Osteoblast (primary cell): ENCODE measurements around the gene PIP4K2B. TPM values are rescaled to one million over a fixed set of nuclear protein-coding genes. Genes with fewer than 3 reads are reported as not detected.

Source experiments
- DNase-seq: peaks from one replicate; pipeline ENCODE4 v3.0.0; 2011; ENCODE audit warnings: low spot score, mixed read lengths; ENCODE audit not compliant: insufficient read length; ENCODE audit errors: missing footprints
- H2AFZ ChIP-seq: 2 replicates; pipeline ENCODE4 v1.6.0; 2011; ENCODE audit warnings: mild to moderate bottlenecking, low read length
- H3K27ac ChIP-seq: 2 replicates; pipeline ENCODE4 v1.5.1; 2011; ENCODE audit warnings: mild to moderate bottlenecking, low read depth, low read length, moderate library complexity
- H3K27me3 ChIP-seq: 2 replicates; pipeline ENCODE4 v1.6.0; 2012; ENCODE audit warnings: mild to moderate bottlenecking, control low read depth, inconsistent platforms, low read length, moderate library complexity; ENCODE audit not compliant: insufficient read depth
- H3K36me3 ChIP-seq: 2 replicates; pipeline ENCODE4 v1.5.1; 2011; ENCODE audit warnings: mild to moderate bottlenecking, low read length, control low read depth, moderate library complexity; ENCODE audit not compliant: insufficient read depth
- H3K4me1 ChIP-seq: 2 replicates; pipeline ENCODE4 v1.5.1; 2011; ENCODE audit warnings: mild to moderate bottlenecking, low read length, control low read depth, moderate library complexity; ENCODE audit not compliant: insufficient read depth
- H3K4me2 ChIP-seq: 2 replicates; pipeline ENCODE4 v1.6.0; 2011; ENCODE audit warnings: mild to moderate bottlenecking, low read length; ENCODE audit not compliant: insufficient read depth
- H3K4me3 ChIP-seq: fragments of 200-600 bp; sonication (generic); 3 replicates; pipeline ENCODE4 v1.5.1; 2012; ENCODE audit warnings: mild to moderate bottlenecking, low read length, inconsistent platforms; ENCODE audit not compliant: insufficient read depth
- H3K79me2 ChIP-seq: 2 replicates; pipeline ENCODE4 v1.6.0; 2012; ENCODE audit warnings: mild to moderate bottlenecking, low read length, control low read depth, inconsistent platforms; ENCODE audit not compliant: insufficient read depth
- H3K9me3 ChIP-seq: 2 replicates; pipeline ENCODE4 v1.5.1; 2011; ENCODE audit warnings: low read depth, low read length, control low read depth
- H4K20me1 ChIP-seq: 2 replicates; pipeline ENCODE4 v1.6.0; 2012; ENCODE audit warnings: mild to moderate bottlenecking, low read length, control low read depth; ENCODE audit not compliant: insufficient read depth
- CTCF ChIP-seq: IDR thresholded peaks from 2 replicates; pipeline ENCODE4 v1.5.1; 2011; ENCODE audit warnings: mild to moderate bottlenecking, low read depth, low read length, moderate library complexity; ENCODE audit errors: extremely low read depth
- total RNA-seq: library from RNA; depleted of rRNA; stranded (reverse); fragments of >200 nt; gene quantifications from 2 replicates; pipeline ENCODE4 v1.2.3, GENCODE V29; 2012

The PIP4K2B gene
- total RNA-seq, 1 donor = 48.1 TPM

GRCh38 chr17:38725066-38725465 is 74.3 kb downstream of the PIP4K2B start:
- H3K36me3 ChIP-seq = peaks cover 20% of the 10 kb centered on the region
- no peaks in the 10 kb centered on the region for H3K4me1 ChIP-seq
- no peak for DNase-seq
- H3K4me3 ChIP-seq = no peak overlapping the region
- H3K27ac ChIP-seq = no peak overlapping the region
- no peaks in the 10 kb centered on the region for H3K9me3 ChIP-seq
- no peaks in the 10 kb centered on the region for H4K20me1 ChIP-seq
- no peaks in the 10 kb centered on the region for H3K27me3 ChIP-seq
- TF ChIP-seq CTCF = no peak
- H3K79me2 ChIP-seq = no peaks in the 10 kb centered on the region
- H3K4me2 ChIP-seq = no peak overlapping the region
- no peak overlapping the region for H2AFZ ChIP-seq

GRCh38 chr17:38724337-38724988 is 74.9 kb downstream of the PIP4K2B start:
- Histone ChIP-seq H2AFZ (no peak overlapping the region), H3K4me3 (no peak overlapping the region), H3K79me2 (no peaks in the 10 kb centered on the region), H3K9me3 (no peaks in the 10 kb centered on the region), H4K20me1 (no peaks in the 10 kb centered on the region), H3K27me3 (no peaks in the 10 kb centered on the region), H3K4me2 (no peak overlapping the region), H3K36me3 (peaks cover 20% of the 10 kb centered on the region), H3K27ac (no peak overlapping the region), H3K4me1 (no peaks in the 10 kb centered on the region)
- no peak for DNase-seq
- TF ChIP-seq CTCF = no peak

- no peak overlapping the region for H3K4me3 ChIP-seq
- no peaks in the 10 kb centered on the region for H3K79me2 ChIP-seq
- DNase-seq = no peak
- H3K27me3 ChIP-seq = no peaks in the 10 kb centered on the region
- no peak for TF ChIP-seq CTCF
- H4K20me1 ChIP-seq = no peaks in the 10 kb centered on the region
- no peak overlapping the region for H3K27ac ChIP-seq
- H3K4me1 ChIP-seq = no peaks in the 10 kb centered on the region
- H3K36me3 ChIP-seq = peaks cover 33% of the 10 kb centered on the region
- H3K9me3 ChIP-seq = no peaks in the 10 kb centered on the region
- no peak overlapping the region for H3K4me2 ChIP-seq
- no peak overlapping the region for H2AFZ ChIP-seq
Measured at GRCh38 chr17:38721802-38722201, 77.6 kb downstream of the PIP4K2B start.

- no peak overlapping the region for H2AFZ ChIP-seq
- DNase-seq = no peak
- no peaks in the 10 kb centered on the region for H3K79me2 ChIP-seq
- no peak overlapping the region for H3K27ac ChIP-seq
- TF ChIP-seq CTCF = no peak
- no peaks in the 10 kb centered on the region for H4K20me1 ChIP-seq
- no peaks in the 10 kb centered on the region for H3K4me1 ChIP-seq
- H3K4me3 ChIP-seq = no peak overlapping the region
- no peaks in the 10 kb centered on the region for H3K9me3 ChIP-seq
- no peaks in the 10 kb centered on the region for H3K27me3 ChIP-seq
- H3K36me3 ChIP-seq = peaks cover 35% of the 10 kb centered on the region
- H3K4me2 ChIP-seq = no peak overlapping the region
Measured at GRCh38 chr17:38720941-38721340, 78.4 kb downstream of the PIP4K2B start.
